Measurements from ENCODE around the gene WBP2NL. TPM values are rescaled to one million over a fixed set of nuclear protein-coding genes. Genes with fewer than 3 reads are reported as not detected.
A peak's percentile ranks its signal among the peaks of the same experiment; 100 is the strongest.

The WBP2NL gene
- total RNA-seq, 1 donor from 2014 or later = 1.5 TPM

DNA sequence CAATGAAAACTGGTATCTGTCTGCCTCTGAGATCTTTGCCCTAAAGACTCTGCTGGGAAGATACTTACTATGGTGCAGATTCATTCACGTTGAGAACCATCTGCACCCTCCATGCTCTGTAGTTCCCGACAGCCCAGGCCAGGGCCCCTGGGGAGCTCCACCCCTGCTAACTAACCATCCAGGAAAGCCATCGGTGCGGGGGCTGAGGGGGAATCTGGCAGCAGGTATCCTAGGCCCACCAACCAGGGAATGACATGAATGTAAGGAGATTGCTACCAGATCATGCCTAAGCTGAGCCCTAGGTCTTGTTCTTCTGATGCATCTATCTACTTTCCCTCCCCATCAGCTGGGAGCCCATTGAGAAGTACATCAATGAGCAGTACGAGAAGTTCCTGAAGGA lies 11.3 kb upstream of the WBP2NL start:
- peaks cover 2% of the 10 kb centered on the region for H3K36me3 Mint-ChIP-seq (ENCODE audit: low read depth)
- no peaks in the 10 kb centered on the region for H3K4me1 Mint-ChIP-seq (ENCODE audit: low read depth)
- H3K4me3 Mint-ChIP-seq = no peak overlapping the region
- no peaks in the 10 kb centered on the region for H3K27me3 Mint-ChIP-seq (ENCODE audit: insufficient read depth)
- intact Hi-C loops (cut with micrococcal nuclease) = no loop called here
- H3K9me3 Mint-ChIP-seq = no peaks in the 10 kb centered on the region
- no peak for DNase-seq (ENCODE audit: low spot score)
- H3K27ac Mint-ChIP-seq = no peak overlapping the region

DNA sequence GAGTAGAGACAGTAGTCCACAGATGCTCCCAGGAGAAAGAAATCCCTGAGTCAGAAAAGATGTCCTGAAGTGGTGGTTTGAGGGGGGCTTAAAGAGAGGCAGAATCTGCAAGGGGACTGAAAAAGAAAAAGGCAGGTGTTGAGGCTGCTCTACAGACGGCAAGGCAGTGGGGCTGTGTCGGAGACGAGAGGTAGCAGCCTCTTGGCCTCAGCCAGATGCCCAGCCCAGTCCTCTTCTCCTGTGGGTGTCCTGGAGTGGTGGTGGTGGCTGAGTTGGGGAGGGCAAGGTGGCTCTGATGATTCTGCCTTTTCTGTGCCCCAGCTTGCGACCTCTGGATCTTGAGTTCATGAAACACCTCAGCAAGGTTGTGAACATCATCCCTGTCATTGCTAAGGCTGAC lies 9.3 kb upstream of the WBP2NL start:
- H3K36me3 Mint-ChIP-seq (ENCODE audit: low read depth) = no peaks in the 10 kb centered on the region
- H3K4me3 Mint-ChIP-seq = no peak overlapping the region
- H3K4me1 Mint-ChIP-seq (ENCODE audit: low read depth) = no peaks in the 10 kb centered on the region

DNA sequence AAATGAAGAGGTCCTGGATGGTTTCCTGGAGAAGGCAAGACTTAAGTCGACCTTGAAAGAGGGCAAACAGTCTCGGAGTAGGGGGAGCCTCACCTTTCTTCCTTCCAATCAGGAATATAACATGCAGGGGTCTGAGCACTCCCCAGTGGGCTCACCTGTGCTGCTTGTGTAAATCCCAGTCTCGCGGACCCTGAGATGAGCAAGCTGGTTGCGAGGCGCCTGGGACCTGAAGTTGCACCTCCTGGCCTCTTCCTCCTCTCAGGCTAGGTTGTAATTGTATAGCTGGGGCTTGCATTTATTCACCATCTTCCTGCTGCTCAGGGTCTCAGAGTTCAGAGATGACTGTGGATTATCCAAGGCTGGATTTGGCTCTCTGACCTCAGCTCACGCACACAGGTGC lies 7.5 kb upstream of the WBP2NL start:
- Mint-ChIP-seq H3K27me3 (ENCODE audit: insufficient read depth) (no peaks in the 10 kb centered on the region), H3K27ac (no peak overlapping the region), H3K9me3 (no peaks in the 10 kb centered on the region), H3K4me3 (no peak overlapping the region), H3K4me1 (ENCODE audit: low read depth) (no peaks in the 10 kb centered on the region), H3K36me3 (ENCODE audit: low read depth) (peaks cover 2% of the 10 kb centered on the region)
- intact Hi-C loops (cut with micrococcal nuclease) = no loop called here
- DNase-seq (ENCODE audit: low spot score) = no peak

More for the DNA sequence above, 9.3 kb upstream of the WBP2NL start:
- H3K9me3 Mint-ChIP-seq = no peaks in the 10 kb centered on the region
- no peak for DNase-seq (ENCODE audit: low spot score)
- H3K27ac Mint-ChIP-seq = no peak overlapping the region
- intact Hi-C loops (cut with micrococcal nuclease) = no loop called here
- no peaks in the 10 kb centered on the region for H3K27me3 Mint-ChIP-seq (ENCODE audit: insufficient read depth)

DNA sequence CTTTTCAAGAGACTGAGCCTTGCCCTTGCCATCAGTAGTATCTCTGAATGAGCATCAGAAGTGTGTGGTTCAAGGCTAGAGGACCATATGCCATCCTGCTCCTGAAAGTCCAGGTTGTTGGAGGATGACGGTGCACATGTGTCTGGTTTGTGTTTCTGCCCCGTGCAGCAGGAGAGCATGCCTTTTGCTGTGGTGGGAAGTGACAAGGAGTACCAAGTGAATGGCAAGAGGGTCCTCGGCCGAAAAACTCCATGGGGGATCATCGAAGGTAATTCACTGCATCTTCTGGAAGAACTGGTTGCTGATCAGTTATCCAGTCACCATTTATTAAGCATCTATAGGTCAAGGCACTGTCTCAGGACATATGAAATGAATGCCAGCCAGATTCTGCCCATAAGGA lies 6.1 kb upstream of the WBP2NL start:
- no peak overlapping the region for H3K4me3 Mint-ChIP-seq
- DNase-seq (ENCODE audit: low spot score) = no peak
- intact Hi-C loops (cut with micrococcal nuclease) = no loop called here
- H3K4me1 Mint-ChIP-seq (ENCODE audit: low read depth) = peaks cover under 1% of the 10 kb centered on the region
- H3K27me3 Mint-ChIP-seq (ENCODE audit: insufficient read depth) = no peaks in the 10 kb centered on the region
- H3K36me3 Mint-ChIP-seq (ENCODE audit: low read depth) = peaks cover 2% of the 10 kb centered on the region
- H3K9me3 Mint-ChIP-seq = no peaks in the 10 kb centered on the region
- no peak overlapping the region for H3K27ac Mint-ChIP-seq

DNA sequence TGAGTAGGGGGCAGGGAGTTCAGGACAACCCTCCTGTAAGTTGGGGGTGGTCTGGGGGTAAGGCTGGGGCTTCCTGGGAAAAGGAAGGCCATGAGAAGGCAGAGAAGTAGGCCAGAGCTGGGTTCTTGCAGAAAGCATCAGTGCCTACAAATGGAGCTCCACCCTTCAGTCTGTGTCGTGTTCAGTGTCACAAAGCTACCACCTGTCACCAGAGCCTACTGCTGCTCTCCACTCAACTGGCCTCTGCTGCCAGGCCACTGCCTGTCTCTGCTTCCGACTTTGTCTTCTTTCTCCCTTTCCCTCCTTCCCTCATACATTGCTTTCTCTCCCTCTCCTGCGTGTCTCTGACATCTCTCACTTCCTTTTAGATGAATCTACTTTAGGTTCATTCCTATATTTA lies 3.4 kb upstream of the WBP2NL start:
- H3K4me1 Mint-ChIP-seq (ENCODE audit: low read depth) = peaks cover 21% of the 10 kb centered on the region
- intact Hi-C loops (cut with micrococcal nuclease) = no loop called here
- H3K27me3 Mint-ChIP-seq (ENCODE audit: insufficient read depth) = no peaks in the 10 kb centered on the region
- H3K36me3 Mint-ChIP-seq (ENCODE audit: low read depth) = peaks cover 10% of the 10 kb centered on the region
- H3K27ac Mint-ChIP-seq = no peak overlapping the region
- DNase-seq (ENCODE audit: low spot score) = no peak
- H3K4me3 Mint-ChIP-seq = no peak overlapping the region
- peaks cover 3% of the 10 kb centered on the region for H3K9me3 Mint-ChIP-seq

DNA sequence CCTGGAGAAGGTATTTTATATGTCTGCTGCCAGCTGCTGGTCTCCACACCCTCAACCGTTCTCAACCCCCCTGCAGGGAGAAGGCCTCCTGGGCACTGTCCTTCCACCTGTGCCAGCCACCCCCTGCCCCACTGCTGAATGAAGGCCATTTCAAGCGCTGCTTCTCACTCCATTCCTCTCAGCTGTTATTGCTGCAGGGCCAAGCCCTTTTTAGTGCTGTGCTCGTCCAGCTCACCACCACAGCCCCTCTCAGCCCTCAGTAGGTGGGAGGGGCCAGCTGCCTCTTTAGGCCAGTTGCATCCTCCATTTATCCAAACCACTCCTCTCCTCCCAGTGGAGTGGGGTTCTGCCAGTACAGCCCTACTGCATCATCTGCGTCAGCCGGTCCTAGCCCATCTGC lies 1.8 kb upstream of the WBP2NL start:
- peaks cover 3% of the 10 kb centered on the region for H3K9me3 Mint-ChIP-seq
- peaks cover 17% of the 10 kb centered on the region for H3K36me3 Mint-ChIP-seq (ENCODE audit: low read depth)
- H3K4me1 Mint-ChIP-seq (ENCODE audit: low read depth) = peaks cover 30% of the 10 kb centered on the region
- no peak overlapping the region for H3K4me3 Mint-ChIP-seq
- no peak overlapping the region for H3K27ac Mint-ChIP-seq
- intact Hi-C loops (cut with micrococcal nuclease) = no loop called here
- no peak for DNase-seq (ENCODE audit: low spot score)
- H3K27me3 Mint-ChIP-seq (ENCODE audit: insufficient read depth) = no peaks in the 10 kb centered on the region

DNA sequence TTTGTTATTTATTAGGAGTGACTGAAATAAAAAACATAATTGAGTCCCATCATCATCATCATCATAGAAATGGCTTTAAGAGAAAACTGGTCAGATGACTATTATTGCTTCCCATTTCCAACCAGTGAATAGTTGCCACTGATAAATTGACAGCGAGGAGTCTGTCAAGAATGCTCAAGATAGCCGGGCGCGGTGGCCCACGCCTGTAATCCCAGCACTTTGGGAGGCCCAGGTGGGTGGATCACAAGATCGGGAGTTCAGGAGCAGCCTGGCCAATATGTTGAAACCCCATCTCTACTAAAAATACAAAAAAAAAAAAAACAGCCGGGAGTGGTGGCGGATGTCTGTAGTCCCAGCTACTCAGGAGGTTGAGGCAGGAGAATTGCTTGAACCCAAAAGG lies 1.9 kb downstream of the WBP2NL start:
- no peak for DNase-seq (ENCODE audit: low spot score)
- intact Hi-C loops (cut with micrococcal nuclease) = no loop called here
- Mint-ChIP-seq H3K4me3 (peak overlapping the region; percentile 91), H3K27ac (no peak overlapping the region), H3K9me3 (peaks cover 5% of the 10 kb centered on the region), H3K4me1 (ENCODE audit: low read depth) (peaks cover 41% of the 10 kb centered on the region), H3K36me3 (ENCODE audit: low read depth) (peaks cover 20% of the 10 kb centered on the region), H3K27me3 (ENCODE audit: insufficient read depth) (peaks cover 3% of the 10 kb centered on the region)

DNA sequence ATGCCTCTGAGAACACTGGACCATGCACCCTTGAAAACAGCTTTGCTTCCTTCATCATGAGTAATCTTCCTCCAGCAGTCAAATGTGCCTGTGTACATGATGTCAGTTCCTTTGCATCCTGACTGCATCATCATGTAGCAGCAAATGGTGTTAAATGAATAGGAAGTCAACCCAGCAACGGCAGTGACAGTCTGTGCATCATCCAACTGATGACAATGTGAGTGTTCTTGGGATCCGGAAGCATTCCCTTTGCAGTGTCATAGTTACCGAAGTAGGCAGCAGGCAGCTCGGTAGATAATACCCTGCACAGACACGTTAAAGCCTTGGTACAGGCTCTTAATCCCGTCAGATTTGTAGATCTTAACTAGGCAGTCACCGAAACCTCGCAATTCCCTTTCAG lies 2.5 kb downstream of the WBP2NL start:
- intact Hi-C loops (cut with micrococcal nuclease) = no loop called here
- H3K9me3 Mint-ChIP-seq = peaks cover 7% of the 10 kb centered on the region
- H3K27ac Mint-ChIP-seq = no peak overlapping the region
- DNase-seq (ENCODE audit: low spot score) = no peak
- peaks cover 3% of the 10 kb centered on the region for H3K27me3 Mint-ChIP-seq (ENCODE audit: insufficient read depth)
- peaks cover 45% of the 10 kb centered on the region for H3K4me1 Mint-ChIP-seq (ENCODE audit: low read depth)
- peak overlapping the region; percentile 59 for H3K4me3 Mint-ChIP-seq
- H3K36me3 Mint-ChIP-seq (ENCODE audit: low read depth) = peaks cover 17% of the 10 kb centered on the region

DNA sequence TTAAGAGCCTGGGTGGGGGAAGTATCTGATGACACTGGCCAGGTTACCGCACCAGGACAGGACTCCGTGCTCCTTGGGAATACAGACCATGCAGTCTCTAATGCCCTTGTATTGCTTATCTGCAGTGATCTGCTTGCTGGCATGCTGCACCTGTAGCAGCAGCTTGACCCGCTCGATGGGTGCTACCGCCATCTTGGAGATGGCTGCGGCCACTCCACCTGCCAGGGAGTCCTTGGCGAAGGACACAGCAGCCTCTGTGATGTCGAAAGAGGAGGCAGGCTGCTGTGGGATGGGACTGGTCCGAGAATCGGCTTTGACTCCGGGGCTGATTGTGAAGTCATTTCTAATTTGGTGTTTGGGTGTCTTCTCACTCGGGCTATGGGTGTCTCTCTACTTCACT lies 3.1 kb downstream of the WBP2NL start:
- H3K27me3 Mint-ChIP-seq (ENCODE audit: insufficient read depth) = peaks cover 3% of the 10 kb centered on the region
- intact Hi-C loops (cut with micrococcal nuclease) = no loop called here
- no peak for DNase-seq (ENCODE audit: low spot score)
- peaks cover 45% of the 10 kb centered on the region for H3K4me1 Mint-ChIP-seq (ENCODE audit: low read depth)
- H3K27ac Mint-ChIP-seq = no peak overlapping the region
- no peak overlapping the region for H3K4me3 Mint-ChIP-seq
- peaks cover 7% of the 10 kb centered on the region for H3K9me3 Mint-ChIP-seq
- peaks cover 17% of the 10 kb centered on the region for H3K36me3 Mint-ChIP-seq (ENCODE audit: low read depth)

DNA sequence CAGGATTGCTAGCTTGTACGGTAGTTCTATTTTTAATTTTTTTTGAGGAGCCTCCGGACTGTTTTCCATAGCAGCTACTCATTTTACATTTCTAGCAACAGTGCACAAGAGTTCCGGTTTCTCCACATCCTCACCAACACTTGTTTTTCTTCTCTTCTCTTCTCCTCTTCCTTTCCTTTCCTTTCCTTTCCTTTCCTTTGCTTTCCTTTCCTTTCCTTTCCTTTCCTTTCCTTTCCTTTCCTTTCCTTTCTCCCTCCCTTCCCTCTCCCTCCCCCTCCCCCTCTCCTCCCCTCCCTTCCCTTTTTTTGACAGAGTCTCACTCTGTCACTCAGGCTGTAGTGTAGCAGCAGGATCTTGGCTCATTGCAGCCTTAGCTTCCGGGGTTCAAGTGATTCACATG lies 9.3 kb downstream of the WBP2NL start:
- H3K4me3 Mint-ChIP-seq = no peak overlapping the region
- intact Hi-C loops (cut with micrococcal nuclease) = no loop called here
- peaks cover 1% of the 10 kb centered on the region for H3K36me3 Mint-ChIP-seq (ENCODE audit: low read depth)
- no peak for DNase-seq (ENCODE audit: low spot score)
- peaks cover 6% of the 10 kb centered on the region for H3K4me1 Mint-ChIP-seq (ENCODE audit: low read depth)
- H3K27me3 Mint-ChIP-seq (ENCODE audit: insufficient read depth) = peaks cover 18% of the 10 kb centered on the region
- peaks cover 33% of the 10 kb centered on the region for H3K9me3 Mint-ChIP-seq
- H3K27ac Mint-ChIP-seq = no peak overlapping the region

DNA sequence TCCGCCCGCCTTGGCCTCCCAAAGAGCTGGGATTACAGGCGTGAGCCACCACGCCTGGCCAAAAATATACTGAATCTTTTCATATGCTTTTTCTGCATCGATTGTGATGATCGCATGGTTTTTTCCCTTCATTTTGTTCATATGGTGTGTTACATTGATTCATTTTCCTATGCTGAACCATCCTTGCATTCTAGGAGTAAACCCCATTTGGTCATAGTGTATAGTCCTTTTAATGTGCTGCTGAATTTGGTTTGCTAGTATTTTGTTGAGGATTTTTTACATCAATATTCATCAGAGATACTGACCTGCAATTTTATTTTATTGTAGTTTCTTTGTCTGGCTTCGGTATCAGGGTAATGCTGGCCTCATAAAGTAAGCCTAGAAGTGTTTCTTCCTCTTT lies 12.2 kb downstream of the WBP2NL start:
- Mint-ChIP-seq H3K27me3 (ENCODE audit: insufficient read depth) (peaks cover 15% of the 10 kb centered on the region), H3K27ac (no peak overlapping the region), H3K4me3 (no peak overlapping the region), H3K9me3 (peaks cover 29% of the 10 kb centered on the region), H3K4me1 (ENCODE audit: low read depth) (peaks cover under 1% of the 10 kb centered on the region), H3K36me3 (ENCODE audit: low read depth) (peaks cover 3% of the 10 kb centered on the region)
- intact Hi-C loops (cut with micrococcal nuclease) = no loop called here
- no peak for DNase-seq (ENCODE audit: low spot score)

DNA sequence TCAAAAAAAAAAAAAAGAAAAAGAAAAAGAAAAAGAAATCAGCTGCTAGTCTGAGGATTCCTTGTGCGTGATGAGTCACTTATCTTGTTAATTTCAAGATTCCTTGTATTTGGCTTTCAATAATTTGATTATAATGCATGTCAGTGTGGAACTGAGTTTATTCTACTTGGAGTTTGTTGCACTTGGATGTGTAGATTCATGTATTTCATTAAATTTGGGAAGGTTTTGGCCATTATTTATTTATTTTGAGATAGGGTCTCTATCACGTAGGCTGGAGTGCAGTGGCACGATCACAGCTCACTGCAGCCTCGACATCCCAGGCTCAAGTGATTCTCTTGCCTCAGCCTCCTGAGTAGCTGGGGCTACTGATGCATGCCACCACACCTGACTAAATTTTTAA lies 14.8 kb downstream of the WBP2NL start:
- no peak overlapping the region for H3K27ac Mint-ChIP-seq
- DNase-seq (ENCODE audit: low spot score) = no peak
- peaks cover 15% of the 10 kb centered on the region for H3K27me3 Mint-ChIP-seq (ENCODE audit: insufficient read depth)
- intact Hi-C loops (cut with micrococcal nuclease) = no loop called here
- H3K4me1 Mint-ChIP-seq (ENCODE audit: low read depth) = peaks cover 5% of the 10 kb centered on the region
- H3K9me3 Mint-ChIP-seq = peaks cover 29% of the 10 kb centered on the region
- peaks cover 8% of the 10 kb centered on the region for H3K36me3 Mint-ChIP-seq (ENCODE audit: low read depth)
- no peak overlapping the region for H3K4me3 Mint-ChIP-seq

DNA sequence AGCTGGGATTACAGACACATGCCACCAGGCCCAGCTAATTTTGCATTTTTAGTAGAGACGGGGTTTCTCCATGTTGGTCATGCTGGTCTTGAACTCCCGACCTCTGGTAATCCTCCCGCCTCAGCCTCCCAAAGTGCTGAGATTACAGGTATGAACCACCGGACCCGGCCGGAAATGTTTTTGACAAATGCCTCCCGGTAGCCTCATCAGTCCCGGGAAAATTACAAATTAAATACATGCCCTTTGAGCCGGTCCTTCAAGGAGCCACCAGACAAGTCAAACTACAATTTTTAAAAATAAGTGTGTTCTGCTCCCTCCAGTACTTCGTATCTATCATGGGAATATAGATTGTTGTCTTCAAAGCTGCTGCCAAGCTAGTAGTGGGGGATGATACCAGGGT lies 17.5 kb downstream of the WBP2NL start:
- intact Hi-C loops (cut with micrococcal nuclease) = no loop called here
- Mint-ChIP-seq H3K27me3 (ENCODE audit: insufficient read depth) (peaks cover 14% of the 10 kb centered on the region), H3K9me3 (peaks cover 11% of the 10 kb centered on the region), H3K27ac (no peak overlapping the region), H3K36me3 (ENCODE audit: low read depth) (peaks cover 9% of the 10 kb centered on the region), H3K4me3 (no peak overlapping the region), H3K4me1 (ENCODE audit: low read depth) (peaks cover 12% of the 10 kb centered on the region)
- no peak for DNase-seq (ENCODE audit: low spot score)

DNA sequence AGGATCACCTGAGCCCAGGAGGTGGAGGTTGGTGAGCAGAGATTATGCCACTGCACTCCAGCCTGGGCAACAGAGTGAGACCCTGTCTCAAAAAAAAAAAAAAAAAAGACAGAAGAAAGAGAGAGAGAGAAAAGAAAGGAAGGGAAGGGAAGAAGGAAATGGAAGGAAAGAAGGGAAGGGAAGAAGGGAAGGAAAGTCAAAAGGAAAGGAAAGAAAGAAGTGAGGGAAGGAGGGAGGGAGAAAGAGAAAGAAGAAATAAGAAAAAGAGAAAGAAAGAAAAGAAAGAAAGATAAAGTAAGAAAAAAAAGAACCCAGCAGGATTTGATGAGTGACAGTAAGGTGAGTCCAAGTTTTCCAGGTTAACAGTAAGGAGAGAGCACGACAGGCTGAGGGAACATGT lies 19.6 kb downstream of the WBP2NL start:
- Mint-ChIP-seq H3K27ac (no peak overlapping the region), H3K4me3 (no peak overlapping the region), H3K27me3 (ENCODE audit: insufficient read depth) (peaks cover 8% of the 10 kb centered on the region), H3K36me3 (ENCODE audit: low read depth) (peaks cover 15% of the 10 kb centered on the region), H3K4me1 (ENCODE audit: low read depth) (peaks cover 30% of the 10 kb centered on the region), H3K9me3 (no peaks in the 10 kb centered on the region)
- DNase-seq (ENCODE audit: low spot score) = no peak
- intact Hi-C loops (cut with micrococcal nuclease) = no loop called here
